GM19238 (cell line): Measurements from ENCODE around the gene LRFN5.
"Not testable (repeated sequence)": the region's sequence is repeated elsewhere in the genome, so short reads cannot be mapped to it uniquely, and the experiment has no call there.

Source experiments
- DNase-seq: peaks from one replicate; pipeline ENCODE4 v3.0.0; 2011; ENCODE audit warnings: low spot score; ENCODE audit not compliant: insufficient read length

Gene LRFN5

DNA sequence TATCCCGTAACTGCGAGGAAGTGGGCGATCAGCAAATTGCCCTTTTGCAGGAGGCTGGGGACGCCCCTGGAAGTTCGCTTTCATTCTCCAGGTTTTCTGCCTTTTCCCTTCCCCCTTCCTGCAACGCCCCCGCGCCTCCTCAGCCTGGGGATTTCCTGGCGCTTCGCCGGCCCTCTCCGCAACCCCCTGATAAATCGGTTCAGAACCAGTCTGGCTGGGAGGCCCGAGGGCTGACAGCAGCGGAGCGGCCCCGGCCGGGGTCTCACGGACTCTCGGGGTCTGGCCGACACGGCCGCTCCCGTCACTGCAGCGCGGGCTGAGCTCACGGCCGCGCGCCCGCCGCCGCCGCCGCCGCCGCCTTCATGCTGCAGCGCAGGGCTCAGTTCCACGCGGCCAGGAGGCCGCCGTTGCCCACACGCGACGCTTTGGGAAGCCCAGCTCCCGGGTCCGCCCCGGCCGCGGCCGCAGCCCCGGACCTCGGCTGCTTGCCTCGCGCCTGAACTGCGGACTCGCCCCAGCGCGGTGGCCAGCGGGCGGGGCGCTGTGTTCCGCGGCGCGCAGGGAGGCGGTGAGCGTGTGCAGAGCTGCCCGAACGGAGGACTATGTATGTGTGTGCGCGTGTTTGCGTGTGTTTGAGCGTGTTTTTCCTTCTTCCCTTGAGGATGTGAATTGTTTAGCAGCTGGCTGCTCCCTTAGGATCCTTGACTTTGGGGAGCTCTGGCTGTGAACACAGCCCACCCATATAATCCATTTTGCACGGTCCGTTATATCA is at the start of gene LRFN5:
TSS of gene LRFN5 (plus strand) at position 345 of the 772 bp plus-strand sequence.
- DNase-seq = no peak

DNA sequence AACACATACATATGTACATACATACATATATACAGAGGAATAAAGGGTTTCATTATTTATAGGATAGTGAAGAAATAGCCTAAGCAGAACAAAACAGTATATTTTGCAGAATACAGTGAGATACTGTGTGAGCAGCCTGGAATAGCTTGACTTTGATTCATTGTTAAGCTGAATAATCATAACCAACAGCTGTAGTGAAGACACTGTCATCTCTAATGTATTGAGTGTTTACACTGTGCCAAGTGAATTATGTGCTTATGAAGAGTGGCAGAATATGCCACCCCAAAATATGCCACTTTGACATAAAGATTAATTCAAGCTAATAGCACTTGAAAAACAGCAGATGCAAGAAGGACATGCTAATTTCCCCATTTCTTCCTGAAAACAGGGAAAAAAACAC is 48.2 kb upstream of the LRFN5 start:
- DNase-seq = no peak

DNA sequence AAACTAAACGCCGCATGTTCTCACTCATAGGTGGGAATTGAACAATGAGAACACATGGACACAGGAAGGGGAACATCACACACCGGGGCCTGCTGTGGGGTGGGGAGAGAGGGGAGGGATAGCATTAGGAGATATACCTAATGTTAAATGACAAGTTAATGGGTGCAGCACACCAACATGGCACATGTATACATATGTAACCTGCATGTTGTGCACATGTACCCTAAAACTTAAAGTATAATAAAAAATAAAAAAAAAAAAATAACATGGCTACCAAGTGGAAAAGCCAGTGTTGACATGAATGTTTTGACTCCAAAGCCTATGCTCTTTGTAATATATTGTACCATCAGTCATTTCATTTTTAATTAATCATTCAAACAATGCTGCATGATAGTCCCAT is 39.8 kb upstream of the LRFN5 start:
- not testable (repeated sequence) for DNase-seq

DNA sequence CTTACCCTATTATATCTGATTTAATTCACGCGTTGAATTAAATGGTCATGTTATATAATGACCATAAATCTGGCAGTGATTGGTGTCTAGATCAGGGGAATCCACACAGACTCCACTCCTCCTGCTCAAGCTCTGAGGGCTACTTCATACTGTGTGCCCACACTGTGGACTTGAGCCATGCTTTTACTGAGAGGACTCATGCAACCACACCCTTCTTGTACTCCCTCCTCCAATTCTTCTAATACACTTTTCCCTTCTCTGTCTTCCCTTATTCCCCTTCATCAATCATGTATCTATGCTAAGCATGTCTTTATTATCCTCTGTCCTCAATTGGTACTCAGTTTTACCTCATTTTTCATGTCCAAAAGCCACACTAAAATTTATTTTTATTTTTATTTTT is 37.7 kb upstream of the LRFN5 start:
- DNase-seq = no peak

- no peak for DNase-seq
Observed at GRCh38 chr14:41570415-41571155, 36.1 kb upstream of the LRFN5 start.

DNA sequence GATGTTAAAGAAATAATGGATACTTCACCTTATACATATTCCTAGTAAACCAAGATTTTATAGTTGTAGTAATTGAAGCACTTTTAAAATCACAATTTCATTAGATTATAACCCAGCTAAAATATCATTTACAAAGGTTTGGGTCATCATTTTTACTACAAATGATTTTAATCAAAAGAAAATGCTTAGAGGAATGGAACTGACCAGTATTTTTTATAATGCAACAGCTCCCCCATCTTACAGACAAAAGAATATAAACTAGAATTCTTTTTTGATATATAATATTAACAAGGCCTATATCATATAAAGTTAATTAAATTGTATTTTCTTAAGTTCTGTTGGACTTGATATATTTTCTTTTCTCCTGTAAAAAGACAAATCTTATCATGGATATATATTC is 20.4 kb upstream of the LRFN5 start:
- no peak for DNase-seq

GRCh38 chr14:41597647-41598046 is 9.0 kb upstream of the LRFN5 start:
- DNase-seq = no peak

DNA sequence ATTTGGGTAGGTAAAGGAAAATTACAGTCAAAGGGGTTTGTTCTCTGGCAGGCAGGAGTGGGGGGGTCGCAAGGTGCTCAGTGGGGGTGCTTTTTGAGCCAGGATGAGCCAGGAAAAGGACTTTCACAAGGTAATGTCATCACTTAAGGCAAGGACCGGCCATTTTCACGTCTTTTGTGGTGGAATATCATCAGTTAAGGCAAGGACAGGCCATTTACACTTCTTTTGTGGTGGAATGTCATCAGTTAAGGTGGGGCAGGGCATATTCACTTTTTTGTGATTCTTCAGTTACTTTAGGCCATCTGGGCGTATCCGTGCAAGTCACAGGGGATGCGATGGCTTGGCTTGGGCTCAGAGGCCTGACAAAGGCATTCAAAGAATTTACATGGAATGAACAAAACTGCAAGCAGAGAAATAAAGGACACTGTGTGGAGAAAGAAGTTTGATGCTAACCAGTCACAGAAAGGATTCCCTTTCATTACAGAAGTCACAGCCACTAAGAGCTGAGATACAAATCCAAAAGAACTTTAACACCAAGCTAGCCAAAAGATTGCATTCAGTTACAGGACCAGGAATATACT is 6.8 kb upstream of the LRFN5 start:
- not testable (repeated sequence) for DNase-seq

- DNase-seq = no peak
Observed at GRCh38 chr14:41604721-41605531, 1.8 kb upstream of the LRFN5 start.

DNA sequence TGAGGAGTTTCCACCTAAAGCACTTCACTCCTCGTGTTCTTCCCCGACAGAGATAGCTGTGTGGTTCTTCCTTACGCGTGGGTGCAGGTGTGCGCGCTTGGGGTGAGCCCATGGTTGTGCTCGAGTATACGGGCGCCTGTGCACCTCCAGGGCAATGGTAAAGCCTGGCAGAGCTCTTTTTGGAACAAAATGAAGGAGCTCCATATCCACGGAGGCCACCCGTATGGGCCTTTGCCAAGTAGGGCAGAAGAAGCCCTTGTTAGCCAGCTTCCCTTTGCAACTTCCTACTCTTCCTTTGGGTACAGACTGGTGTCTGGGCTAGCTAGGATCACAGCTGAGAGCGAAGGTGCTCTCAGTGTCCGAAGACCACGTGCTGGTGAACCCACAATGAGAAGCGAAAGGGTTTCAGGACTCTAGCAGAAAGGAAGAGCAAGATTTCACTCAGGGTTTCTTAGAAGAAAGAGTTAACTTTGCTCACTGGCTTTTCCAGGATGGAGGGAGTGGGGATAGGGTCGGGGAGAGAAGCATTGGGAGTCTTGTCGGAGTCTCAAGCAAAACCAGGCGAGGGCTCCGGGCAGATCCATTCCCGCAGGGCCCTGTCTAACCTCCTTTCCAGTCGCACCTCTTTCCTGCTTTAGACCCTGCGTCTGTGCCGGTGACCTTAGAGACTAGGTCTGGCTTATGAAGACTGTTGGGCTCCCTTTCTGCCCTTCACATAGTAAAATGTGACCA is 960 bp upstream of the LRFN5 start:
- DNase-seq = no peak

DNA sequence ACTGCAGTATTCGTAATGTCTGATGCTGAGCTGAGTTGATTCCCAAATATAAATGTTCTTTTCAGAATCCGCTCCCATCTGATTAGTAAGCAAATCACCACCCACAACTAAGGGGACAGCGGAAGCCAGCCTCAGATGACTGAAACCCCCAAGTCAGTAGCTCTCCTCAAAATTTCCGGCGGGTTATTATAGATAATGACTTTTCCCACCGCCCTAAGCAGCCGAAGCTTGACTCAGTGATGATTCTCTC is 469 bp upstream of the LRFN5 start:
- DNase-seq = no peak

DNA sequence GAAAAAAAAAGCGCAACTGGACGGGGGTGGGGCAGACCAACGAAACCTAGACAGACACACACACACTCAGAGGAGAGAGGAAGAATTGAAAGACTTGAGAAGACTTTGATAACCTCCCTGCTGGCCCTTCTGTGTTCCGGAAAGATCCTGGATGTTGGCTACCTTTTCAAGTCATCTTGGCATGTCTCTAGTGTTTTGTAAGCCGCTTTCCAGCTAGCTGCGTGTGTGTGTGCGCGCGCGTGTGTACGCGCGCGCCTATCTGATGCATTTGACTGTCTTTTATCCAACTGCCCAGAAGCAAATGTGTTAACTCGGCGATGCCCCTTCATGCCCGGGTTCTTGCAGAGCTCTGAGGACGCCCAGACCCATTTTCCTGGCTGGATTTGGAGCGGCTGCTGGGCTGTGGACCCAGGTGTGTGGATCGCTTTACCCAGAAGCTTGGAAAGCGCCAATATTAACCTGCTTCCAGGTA is 664 bp downstream of the LRFN5 start:
- DNase-seq = no peak

- no peak for DNase-seq
Observed at GRCh38 chr14:41607966-41608663, 1.4 kb downstream of the LRFN5 start.

DNA sequence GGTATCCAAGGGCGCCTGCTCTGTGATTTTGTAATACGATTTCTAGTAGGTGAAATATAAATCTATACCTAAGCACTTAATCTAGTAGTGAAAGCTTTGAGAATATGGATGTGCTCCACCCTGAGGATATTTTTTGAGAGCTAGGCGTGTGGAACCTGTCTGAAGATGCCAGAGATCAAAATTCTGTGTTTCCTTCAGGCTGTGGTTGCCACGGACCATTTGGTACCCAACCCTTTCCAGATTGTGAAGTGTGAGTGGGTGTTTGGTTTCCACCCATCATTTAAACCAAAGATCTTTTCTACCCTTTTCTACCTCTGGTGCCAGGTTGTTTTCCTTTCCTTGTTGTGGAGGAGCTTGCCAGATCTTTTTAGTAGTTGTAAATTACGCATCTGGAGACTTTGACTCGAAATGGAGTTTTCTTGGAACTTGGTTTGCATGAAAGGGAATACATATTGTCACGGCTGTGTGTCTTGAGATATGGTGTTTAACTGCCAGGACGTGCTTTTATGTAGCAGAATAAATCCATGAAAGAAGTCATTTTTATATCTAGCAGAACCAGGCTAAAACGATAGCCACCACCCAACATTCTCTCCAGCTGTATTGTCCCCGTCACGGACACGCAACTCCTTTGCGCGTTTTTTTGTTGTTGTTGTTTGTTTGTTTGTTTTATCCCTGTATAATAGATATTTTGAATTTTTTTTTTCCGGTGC is 2.2 kb downstream of the LRFN5 start:
- DNase-seq = no peak

DNA sequence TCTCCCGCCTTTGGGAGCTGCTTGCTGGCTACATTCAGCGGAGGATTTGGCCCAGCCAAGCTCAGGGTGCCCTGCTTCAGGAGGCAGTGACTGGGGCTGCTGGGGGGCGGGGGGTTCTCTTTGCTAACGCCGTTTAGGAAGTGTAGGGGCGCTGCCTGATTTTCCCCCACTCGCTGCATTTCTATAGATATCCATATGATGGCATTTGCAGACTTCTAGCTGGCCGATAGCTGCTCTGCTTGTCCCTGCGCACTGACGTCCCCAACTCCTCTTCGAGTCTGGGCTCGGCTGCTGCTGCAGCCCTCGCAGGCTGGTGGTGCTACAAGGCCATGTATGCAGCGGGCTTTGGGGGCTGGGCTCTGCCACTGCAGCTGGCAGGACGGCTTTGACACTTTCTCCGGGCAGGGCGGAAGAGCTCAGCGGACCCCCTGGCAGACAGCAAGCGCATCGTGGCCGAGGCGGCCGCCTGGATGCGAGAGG is 3.1 kb downstream of the LRFN5 start:
- DNase-seq = no peak

- no peak for DNase-seq
Observed at GRCh38 chr14:41615011-41615595, 8.4 kb downstream of the LRFN5 start.

- no peak for DNase-seq
Observed at GRCh38 chr14:41623736-41624135, 17.1 kb downstream of the LRFN5 start.

- no peak for DNase-seq
Observed at GRCh38 chr14:41629876-41630275, 23.2 kb downstream of the LRFN5 start.

DNA sequence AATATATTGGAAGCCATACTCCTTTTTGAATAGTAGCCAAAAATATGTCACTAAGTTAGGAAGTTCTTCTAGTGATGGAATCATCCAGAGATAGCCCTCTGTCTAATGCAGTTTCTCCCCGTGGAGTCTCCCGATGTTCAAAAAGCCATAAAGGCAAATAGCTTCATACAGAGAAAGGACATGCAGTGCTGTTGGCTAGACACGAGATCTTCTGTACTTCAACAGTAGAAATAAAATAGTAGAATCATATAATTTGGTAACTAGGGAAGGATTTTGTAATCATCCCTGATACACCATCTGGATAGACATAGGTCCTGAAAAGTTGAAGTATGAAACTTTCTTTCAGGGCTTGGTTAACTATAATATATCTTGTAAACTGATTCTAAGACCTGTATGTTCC is 27.6 kb downstream of the LRFN5 start:
- DNase-seq = no peak
